ENCODE results near the gene DLX1.

DLX1 gene

GRCh38 chr2:172088245-172089004, 3.1 kb downstream of the DLX1 start:
- DNase-seq: no peak

DNA sequence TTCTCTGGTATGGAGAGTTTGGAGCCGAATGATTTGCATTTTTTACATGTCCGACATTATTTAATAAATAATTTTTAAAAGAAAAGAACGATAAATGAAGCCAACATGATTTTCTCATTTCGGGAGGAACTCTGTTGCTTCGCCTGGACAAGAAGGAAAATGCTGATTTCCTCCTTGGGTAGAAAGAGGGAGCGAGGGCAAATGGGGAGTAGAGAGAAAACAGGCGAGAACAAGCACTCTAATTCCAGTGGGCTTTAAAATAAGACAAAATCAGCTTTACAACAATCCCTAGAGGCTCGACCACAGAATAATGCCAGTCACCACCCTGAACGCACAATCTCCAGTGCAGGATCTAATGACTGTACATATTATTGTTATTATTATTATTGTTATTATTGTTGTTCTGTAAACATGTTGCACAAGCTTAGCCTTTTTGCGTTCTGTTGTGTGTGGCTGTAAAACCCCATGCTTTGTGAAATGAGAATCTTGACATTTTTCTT, 3.7 kb downstream of the DLX1 start:
- no peak for DNase-seq

- no peak for DNase-seq
These were observed 4.3 kb downstream of the DLX1 start for GRCh38 chr2:172089633-172090032.

DNA sequence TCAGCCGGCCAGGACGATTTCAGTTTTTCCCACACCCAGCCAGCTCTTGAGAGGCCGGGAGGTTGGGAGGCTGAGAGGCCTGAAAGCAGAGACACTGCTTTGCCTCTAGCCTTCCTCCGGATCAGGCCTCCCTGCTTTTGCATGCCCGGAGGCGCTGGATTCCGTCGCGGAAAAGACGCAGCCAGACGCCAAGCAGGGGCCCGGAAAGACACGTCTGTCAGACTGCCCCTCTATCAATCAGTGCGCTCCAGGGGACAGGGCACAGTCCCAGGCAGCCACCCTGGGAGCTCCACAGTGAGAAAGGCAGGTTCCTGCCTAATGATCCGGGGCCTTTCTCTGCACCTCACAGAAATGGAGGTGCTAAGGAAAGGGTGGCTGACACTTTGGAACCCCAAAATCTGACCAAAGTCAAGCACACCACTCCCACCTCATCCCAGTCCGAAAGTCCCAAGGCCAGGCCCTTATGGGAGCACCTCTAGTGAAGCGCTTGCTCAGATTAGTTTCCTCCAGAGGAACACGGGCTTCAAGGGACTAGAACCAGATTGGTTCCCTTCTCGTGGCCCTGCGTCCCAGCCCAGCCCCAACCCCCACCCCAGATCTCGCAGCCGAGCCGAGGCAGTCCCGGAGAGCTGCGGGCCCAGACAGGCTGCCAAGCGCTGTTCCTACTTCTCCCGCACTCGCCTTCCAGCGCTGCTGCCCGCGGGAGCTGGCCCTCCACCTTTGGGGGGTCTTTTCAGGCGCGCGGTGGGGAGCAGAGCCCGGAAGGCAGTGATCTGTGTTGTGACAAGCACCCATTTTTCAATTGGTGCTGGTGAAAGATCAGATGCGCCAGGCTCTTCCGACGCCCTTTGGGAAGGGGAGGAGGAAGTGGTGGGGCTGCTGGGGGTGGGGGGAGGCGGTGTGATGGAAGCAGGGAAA, 5.0 kb downstream of the DLX1 start:
- DNase-seq: no peak

DNA sequence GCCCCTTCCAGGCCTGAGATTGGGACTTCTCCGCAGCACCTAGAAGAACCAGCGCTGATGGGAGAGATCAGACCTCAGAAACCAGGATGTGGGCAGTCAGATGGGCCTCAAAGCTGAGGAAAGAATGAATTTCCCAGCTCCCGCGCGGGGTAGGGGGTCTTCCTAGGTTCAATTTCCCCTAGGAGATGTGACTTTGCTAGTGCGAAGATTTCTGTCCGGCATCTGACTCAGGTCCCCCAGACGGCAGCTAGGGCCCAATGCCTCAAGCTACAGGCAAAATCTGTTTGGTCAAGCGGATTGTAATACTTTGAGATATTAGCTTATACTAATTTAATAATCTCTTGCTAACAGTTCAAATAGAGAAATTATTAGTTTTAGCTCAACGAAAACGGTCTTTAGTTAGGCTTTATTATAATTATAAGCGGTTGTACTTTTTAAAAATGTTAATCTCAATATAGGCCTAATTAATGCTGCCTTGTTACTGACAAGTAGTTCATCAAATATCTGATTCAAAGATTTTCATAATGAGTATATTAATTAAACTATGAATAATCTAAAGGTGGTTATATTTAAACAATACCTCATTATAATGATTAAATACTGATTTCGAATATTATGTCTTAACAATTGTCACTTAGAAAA, 5.8 kb downstream of the DLX1 start:
- DNase-seq: no peak

DNA sequence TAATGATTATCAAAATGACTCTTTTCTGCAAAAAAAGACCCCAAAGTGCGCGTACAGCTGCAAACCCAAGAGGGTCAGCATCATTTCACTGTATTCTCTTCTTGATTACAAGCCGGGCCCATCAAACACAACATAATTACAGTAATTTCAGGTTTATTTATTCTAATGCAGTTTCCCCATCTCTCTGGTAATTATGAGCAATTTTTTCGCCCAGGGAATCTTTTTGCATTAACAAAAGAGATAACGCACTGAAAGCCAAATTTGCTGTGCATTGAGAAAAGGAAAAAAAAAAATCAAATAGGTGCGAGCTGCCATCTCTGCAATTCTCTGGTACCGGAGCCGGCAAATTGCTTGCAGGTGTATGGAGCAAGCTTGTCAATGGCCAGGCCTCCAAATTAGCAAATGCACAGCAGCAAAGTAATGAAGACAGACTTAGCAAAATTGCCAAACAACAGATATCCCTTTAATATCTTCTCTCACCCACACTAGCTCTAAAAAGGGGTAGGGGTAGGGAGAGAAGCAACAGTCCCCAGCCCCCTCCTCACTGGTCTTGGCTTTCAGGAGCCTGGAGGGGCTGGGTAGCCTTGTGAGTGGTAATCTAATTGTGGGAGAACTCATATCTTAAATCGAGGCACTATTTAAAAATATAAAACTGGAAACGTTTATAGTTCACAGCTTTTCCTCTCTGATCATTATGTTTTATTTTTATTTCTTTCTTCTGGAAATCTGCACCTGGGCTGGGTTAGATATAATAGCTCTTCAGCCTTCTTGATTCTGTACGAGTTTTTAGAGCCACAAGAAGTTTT, 6.7 kb downstream of the DLX1 start:
- no peak for DNase-seq

- no peak for DNase-seq
These were observed 7.6 kb downstream of the DLX1 start for GRCh38 chr2:172092716-172093415.

DNA sequence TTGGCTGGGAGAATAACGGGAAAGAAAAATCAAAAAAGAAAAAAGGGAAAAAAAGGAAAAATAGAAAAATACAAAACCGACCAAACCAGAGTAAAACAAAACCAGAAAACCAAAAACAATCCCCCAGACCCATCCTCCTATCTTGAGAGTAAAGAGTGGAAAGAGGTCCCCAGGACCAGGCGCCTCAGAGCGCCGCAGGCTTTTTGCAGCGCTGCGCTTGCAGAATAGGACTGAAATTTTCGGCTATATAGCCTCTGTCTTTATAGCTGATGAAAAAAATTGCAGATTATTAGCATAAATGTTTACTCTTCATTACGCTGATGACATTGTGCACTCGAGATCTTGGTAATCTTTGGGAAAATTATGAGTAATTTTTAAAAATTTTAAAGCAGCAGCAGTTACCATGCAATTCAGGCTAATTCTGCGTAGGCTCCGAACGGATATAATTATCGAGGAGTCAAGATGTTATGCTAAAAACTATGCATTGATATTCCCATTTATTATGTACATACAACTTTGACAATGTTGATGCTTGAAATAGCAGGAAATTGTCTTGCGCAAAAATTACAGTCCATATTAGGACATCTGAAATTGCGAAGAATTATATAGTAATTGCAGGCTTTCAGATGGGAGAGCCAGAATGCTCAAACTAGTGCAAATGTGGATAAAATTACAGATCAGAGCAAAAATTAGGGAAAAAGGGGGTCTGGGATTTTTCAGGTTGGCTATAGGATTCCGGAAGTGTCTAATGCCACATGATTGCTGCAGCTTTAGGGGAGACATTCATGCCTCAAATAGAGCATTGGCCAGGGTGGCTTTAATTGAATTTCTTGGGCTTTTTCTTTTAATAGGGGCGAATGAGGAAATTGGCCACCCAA, 8.3 kb downstream of the DLX1 start:
- DNase-seq: no peak

DNA sequence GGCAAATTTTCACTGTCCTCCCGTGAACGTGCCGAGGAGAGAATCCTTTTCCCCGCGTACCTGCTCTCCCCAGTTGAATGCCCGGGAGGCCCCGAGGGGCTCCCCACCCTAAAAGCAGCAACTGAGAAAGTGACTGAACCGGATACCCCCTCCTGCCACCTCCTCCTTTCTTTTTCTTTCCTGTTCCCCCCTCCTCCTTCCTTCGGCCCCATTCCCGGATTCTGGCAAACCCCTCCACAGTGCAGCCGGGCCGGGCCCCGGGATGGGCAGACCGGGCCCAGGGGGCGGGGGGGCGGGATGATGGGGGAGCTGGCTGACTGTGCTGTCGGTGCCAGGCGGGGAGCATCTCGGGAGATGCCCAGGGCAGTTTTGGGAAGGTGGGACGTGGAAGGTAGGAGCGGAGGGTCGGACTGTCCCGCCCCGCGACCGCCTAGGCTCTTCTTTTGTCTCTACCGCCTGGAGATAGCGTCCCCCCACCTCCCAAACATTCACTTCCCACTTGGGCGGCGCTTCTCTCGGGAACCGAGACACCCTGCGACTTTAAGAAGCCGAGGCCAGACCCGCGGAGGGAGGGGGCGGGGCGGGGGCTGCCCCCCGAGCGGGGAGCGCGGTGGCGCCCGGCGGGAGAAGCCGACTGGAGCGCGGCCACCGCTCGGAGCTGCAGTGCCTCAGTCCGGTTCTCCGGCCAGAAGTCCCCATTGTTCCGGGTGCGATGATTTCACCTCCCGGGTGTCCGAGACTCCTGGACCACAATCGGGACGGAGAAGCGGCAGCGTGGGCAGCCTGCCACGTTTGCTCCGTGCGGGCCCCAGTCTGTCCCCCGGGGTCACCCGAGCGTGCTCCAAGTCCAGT, 9.2 kb downstream of the DLX1 start:
- no peak for DNase-seq

GRCh38 chr2:172095146-172095904, 10.0 kb downstream of the DLX1 start:
- peak; percentile 52 for DNase-seq

DNA sequence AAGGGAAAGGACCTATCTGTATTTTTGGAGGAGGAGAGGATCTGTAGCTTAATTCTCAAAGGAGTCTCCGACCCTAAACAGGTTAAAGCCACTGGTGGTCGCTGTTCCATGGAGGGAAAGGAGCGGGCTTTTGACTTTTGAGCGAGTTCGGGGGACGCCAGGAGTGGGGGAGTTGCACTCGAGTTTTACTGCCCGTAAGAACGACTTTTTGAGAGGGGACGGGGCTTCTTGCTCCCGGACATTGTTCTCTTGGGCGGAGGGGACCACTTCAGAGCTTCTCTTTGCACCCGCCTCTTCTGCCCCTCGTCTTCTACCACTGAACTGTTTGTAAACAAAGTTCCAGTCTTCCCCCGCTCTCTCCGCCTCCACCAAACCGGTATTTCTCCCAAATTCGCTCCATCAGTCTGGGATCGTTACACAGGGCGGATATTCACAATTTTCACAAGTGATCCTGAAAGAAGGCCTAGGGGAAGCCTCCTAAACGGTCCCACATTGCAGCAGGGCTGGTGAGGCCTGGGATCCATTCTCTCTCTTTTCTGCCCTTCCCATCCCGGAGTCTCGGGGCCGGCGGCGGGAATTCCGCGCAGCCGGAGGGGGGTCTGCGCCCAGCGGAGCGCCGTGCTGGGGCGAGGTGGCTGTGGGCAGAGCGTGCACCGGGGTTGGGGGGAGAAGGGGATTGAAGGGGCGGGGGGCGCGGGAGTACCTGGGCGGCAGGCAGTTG, 10.8 kb downstream of the DLX1 start:
- DNase-seq: no peak

GRCh38 chr2:172096626-172097547, 11.6 kb downstream of the DLX1 start:
- no peak for DNase-seq

DNA sequence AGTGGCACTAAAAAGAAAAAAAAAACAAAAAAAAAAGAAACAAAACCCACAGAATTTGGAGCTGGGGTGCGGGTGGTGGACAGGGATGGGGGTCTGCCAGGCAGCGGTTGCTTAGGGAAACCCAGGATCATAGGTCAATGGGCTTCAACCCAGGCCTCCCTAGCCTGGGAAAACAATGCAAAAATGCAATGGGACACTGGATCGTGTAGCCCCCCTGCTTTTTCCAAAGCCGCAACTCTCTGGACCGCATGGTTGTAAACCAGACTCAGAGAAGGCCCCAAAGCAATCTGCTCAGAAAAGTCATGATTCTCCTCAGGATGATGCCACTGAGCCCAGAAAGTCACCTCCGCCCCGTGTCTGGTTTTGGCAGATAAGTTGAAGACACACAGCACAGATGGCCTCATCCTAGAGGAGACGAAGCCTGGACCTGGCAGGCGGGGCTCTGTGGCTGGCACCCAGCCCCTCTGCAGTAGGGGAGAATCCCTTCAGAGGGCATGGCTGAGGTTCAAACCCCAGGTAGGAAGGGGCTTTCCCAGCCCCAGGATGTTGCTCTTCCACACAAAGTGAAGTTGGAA, 12.3 kb downstream of the DLX1 start:
- no peak for DNase-seq

DNA sequence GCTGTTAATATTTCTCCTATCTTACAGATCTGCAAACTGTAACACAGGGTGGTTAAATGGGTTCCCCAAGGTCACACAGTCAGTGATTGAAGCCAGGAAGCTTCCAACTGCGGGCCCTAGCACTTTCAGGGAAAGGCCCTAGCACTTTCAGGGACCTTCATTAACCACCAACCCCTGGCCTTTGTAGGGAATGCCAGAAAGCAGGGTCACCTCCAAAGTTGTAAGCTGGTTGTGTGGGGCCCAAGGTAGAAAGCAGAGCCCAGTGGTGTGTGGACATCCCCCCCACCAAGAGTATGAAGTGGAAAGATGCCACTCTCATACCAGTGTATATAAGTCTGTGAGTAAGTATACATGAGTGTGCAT, 13.0 kb downstream of the DLX1 start:
- DNase-seq: no peak

DNA sequence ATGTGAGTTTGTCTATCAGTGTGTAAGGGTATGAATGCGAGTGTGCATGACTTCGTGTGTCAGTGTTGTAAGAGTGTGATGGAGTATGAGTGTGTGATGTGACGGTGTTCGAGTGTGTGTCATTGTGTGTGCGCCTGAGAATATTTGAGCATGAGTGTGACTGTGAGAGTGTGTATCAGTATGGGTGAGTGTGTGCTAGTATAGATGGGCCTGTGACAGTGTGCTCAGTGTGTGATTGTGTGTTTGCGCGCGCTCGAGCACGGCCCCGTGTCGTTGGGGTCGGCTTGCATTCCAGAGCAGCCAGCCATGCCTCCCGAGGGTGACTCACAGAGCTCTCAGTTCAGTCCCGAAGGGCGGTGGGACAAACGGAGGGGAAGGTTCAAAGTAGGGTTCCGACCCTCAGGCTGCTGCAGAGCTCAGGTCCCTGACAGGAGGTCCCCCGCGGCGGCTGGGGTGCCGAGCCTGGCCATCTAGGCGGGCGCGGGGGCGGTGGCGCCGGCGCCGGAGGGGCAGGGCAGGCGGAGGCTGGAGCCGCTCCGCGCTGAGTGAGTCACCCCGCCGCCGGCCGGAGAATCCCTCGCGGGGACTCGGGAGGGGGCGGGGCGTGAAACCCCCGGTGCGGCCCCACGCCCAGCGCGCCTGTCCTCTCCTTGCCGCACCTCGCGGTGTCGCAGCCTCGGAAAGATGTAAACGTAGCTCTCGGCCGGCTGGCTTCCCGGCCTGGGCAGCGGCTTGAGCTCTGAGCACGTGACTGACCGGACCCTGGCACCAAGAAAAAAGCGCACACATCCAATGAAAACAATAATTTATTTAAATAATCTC, 13.6 kb downstream of the DLX1 start:
- no peak for DNase-seq

- DNase-seq: no peak
These were observed 14.3 kb downstream of the DLX1 start for GRCh38 chr2:172099472-172100079.

Data from stimulated activated CD4-positive, alpha-beta T cell treated with anti-CD3 and anti-CD28 coated beads, Interleukin-1b, Interleukin-23, amount 100 ng/mL, for 48 hours (primary cell).